H1 (cell line): ENCODE results near the gene KARS1. TPM values are rescaled to one million over a fixed set of nuclear protein-coding genes. Genes with fewer than 3 reads are reported as not detected.

Experiments used
- CTCF ChIA-PET: fragments of 300-600 bp; sonication (Branson Sonifier 250); formaldehyde crosslinking; loops from one replicate; lab custom pipeline; 2021; ENCODE audit not compliant: partially characterized antibody; lab: Charles Lee
- POLR2A ChIA-PET: fragments of 300-600 bp; sonication (Branson Sonifier 250); formaldehyde crosslinking; loops from one replicate; lab custom pipeline; 2021; ENCODE audit warnings: inconsistent platforms; ENCODE audit not compliant: partially characterized antibody; lab: Charles Lee
- DNase-seq, 2 experiments: peaks; one replicate each; pipeline versions ENCODE4 v3.0.0 to v3.0.0-alpha.2; 2010 to 2022; ENCODE audit warnings: low spot score in 2 of 2, low read depth in 1 of 2, mixed read lengths in 1 of 2
- FAIRE-seq: peaks from 2 replicates; lab custom pipeline; 2011; peaks lifted over from hg19 to GRCh38; lab: Jason Lieb, UNC
- H2AFZ ChIP-seq: 2 replicates; pipeline ENCODE4 v1.8.1; 2012; ENCODE audit warnings: low read length, inconsistent platforms
- H2AK5ac ChIP-seq: 2 replicates; pipeline ENCODE4 v1.6.1; 2013; ENCODE audit warnings: low read depth, low read length
- H2BK120ac ChIP-seq: replicated peaks from 2 replicates; pipeline ENCODE3; 2013; ENCODE audit warnings: low read depth, low read length, inconsistent platforms
- H2BK12ac ChIP-seq: 2 replicates; pipeline ENCODE4 v1.6.1; 2013; ENCODE audit warnings: low read depth, low read length
- H2BK15ac ChIP-seq: 2 replicates; pipeline ENCODE4 v1.6.1; 2013; ENCODE audit warnings: low read length
- H2BK20ac ChIP-seq: 2 replicates; pipeline ENCODE4 v1.6.1; 2013; ENCODE audit warnings: low read length
- H2BK5ac ChIP-seq: 2 replicates; pipeline ENCODE4 v1.6.1; 2013; ENCODE audit warnings: low read depth, low read length
- H3K14ac ChIP-seq: 2 replicates; pipeline ENCODE4 v1.6.1; 2013; ENCODE audit warnings: inconsistent platforms; ENCODE audit not compliant: insufficient read length
- H3K18ac ChIP-seq: 2 replicates; pipeline ENCODE4 v1.6.1; 2013; ENCODE audit warnings: low read length; ENCODE audit errors: extremely low read depth
- H3K23ac ChIP-seq: 2 replicates; pipeline ENCODE4 v1.6.1; 2013; ENCODE audit warnings: inconsistent platforms; ENCODE audit not compliant: insufficient read length
- H3K23me2 ChIP-seq: 2 replicates; pipeline ENCODE4 v1.6.1; 2013; ENCODE audit warnings: low read depth, low read length
- H3K27ac ChIP-seq: 2 replicates; pipeline ENCODE4 v1.6.1; 2011; ENCODE audit warnings: low read depth, low read length, inconsistent platforms
- H3K27me3 ChIP-seq, 4 experiments: replicated peaks in 1 of 4; 1 replicate in 1 of 4; 2 replicates in 3 of 4; pipeline versions ENCODE4 v1.6.1 to v1.8.1; 2011 to 2013; ENCODE audit warnings: low read length in 3 of 4, mild to moderate bottlenecking in 3 of 4, inconsistent platforms in 2 of 4, mixed read lengths in 2 of 4, moderate library complexity in 1 of 4; ENCODE audit not compliant: control insufficient read depth in 3 of 4, insufficient read depth in 3 of 4; ENCODE audit errors: extremely low read depth in 1 of 4
- H3K36me3 ChIP-seq, 4 experiments: 2 replicates each; pipeline versions ENCODE4 v1.6.1 to v1.8.1; 2011 to 2013; ENCODE audit warnings: mild to moderate bottlenecking in 4 of 4, low read length in 3 of 4, moderate library complexity in 2 of 4, control low read depth in 1 of 4, inconsistent platforms in 1 of 4; ENCODE audit not compliant: insufficient read depth in 4 of 4, control insufficient read depth in 2 of 4
- H3K4ac ChIP-seq: replicated peaks from 2 replicates; pipeline ENCODE3; 2013; ENCODE audit warnings: low read length, low read depth, mixed read lengths, inconsistent platforms; ENCODE audit not compliant: insufficient read length
- H3K4me1 ChIP-seq, 4 experiments: replicated peaks in 1 of 4; 1 replicate in 1 of 4; 2 replicates in 3 of 4; pipeline versions ENCODE4 v1.6.1 to v1.8.1; 2011 to 2013; ENCODE audit warnings: low read length in 3 of 4, inconsistent platforms in 2 of 4, mixed read lengths in 1 of 4; ENCODE audit not compliant: insufficient read depth in 4 of 4, control insufficient read depth in 3 of 4
- H3K4me2 ChIP-seq, 2 experiments: 2 replicates each; pipeline versions ENCODE4 v1.6.1 to v1.8.1; 2011 to 2013; ENCODE audit warnings: low read depth in 2 of 2, low read length in 2 of 2, control low read depth in 1 of 2, inconsistent platforms in 1 of 2, mild to moderate bottlenecking in 1 of 2; ENCODE audit not compliant: insufficient read depth in 1 of 2
- H3K4me3 ChIP-seq, 4 experiments: fragments of 200-600, 300-600 bp in 1 of 4; sonication (generic), shearing (Covaris generic), sonication (Bioruptor Twin) in 1 of 4; 2 replicates each; pipeline versions ENCODE4 v1.5.1 to v1.8.1; 2011 to 2016; ENCODE audit warnings: low read length in 4 of 4, low read depth in 3 of 4, control low read depth in 2 of 4, inconsistent platforms in 2 of 4, mild to moderate bottlenecking in 2 of 4, mixed read lengths in 1 of 4, moderate library complexity in 1 of 4; ENCODE audit not compliant: insufficient read depth in 2 of 4; ENCODE audit errors: extremely low read depth in 1 of 4
- H3K56ac ChIP-seq: replicated peaks from 2 replicates; pipeline ENCODE3; 2013; ENCODE audit warnings: low read depth, mild to moderate bottlenecking, mixed read lengths, low read length, inconsistent platforms; ENCODE audit not compliant: insufficient read length
- H3K79me1 ChIP-seq: 2 replicates; pipeline ENCODE4 v1.6.1; 2013; ENCODE audit warnings: low read depth, low read length, control low read depth
- H3K79me2 ChIP-seq, 2 experiments: 2 replicates each; pipeline versions ENCODE4 v1.6.1 to v1.8.1; 2012 to 2013; ENCODE audit warnings: low read length in 2 of 2, mild to moderate bottlenecking in 2 of 2, inconsistent platforms in 1 of 2; ENCODE audit not compliant: insufficient read depth in 2 of 2, control insufficient read depth in 1 of 2
- H3K9ac ChIP-seq, 4 experiments: replicated peaks in 1 of 4; 1 replicate in 1 of 4; 2 replicates in 3 of 4; pipeline versions ENCODE4 v1.6.1 to v1.8.1; 2011 to 2013; ENCODE audit warnings: low read depth in 3 of 4, low read length in 3 of 4, control low read depth in 2 of 4, mild to moderate bottlenecking in 2 of 4, moderate library complexity in 2 of 4, inconsistent platforms in 1 of 4; ENCODE audit errors: extremely low read depth in 1 of 4
- H3K9me3 ChIP-seq, 2 experiments: 2 replicates each; pipeline versions ENCODE4 v1.6.1 to v1.8.1; 2012 to 2013; ENCODE audit warnings: mild to moderate bottlenecking in 2 of 2, moderate library complexity in 2 of 2, control low read depth in 1 of 2, inconsistent platforms in 1 of 2, low read depth in 1 of 2, low read length in 1 of 2, mixed read lengths in 1 of 2; ENCODE audit not compliant: insufficient read depth in 2 of 2
- H4K20me1 ChIP-seq, 2 experiments: replicated peaks in 1 of 2; 2 replicates each; pipeline versions ENCODE3 to v1.8.1; 2011 to 2013; ENCODE audit warnings: inconsistent platforms in 2 of 2, low read length in 2 of 2, mild to moderate bottlenecking in 1 of 2; ENCODE audit not compliant: insufficient read depth in 2 of 2, control insufficient read depth in 1 of 2
- H4K5ac ChIP-seq: 2 replicates; pipeline ENCODE4 v1.6.1; 2013; ENCODE audit warnings: low read length, low read depth, mixed read lengths, inconsistent platforms; ENCODE audit not compliant: insufficient read length
- H4K8ac ChIP-seq: 2 replicates; pipeline ENCODE4 v1.8.0; 2013; ENCODE audit warnings: mild to moderate bottlenecking, moderate library complexity, low read length, inconsistent platforms; ENCODE audit not compliant: insufficient read depth; ENCODE audit errors: extremely low read depth
- H4K91ac ChIP-seq: replicated peaks from 2 replicates; pipeline ENCODE3; 2013; ENCODE audit warnings: low read length, mixed read lengths, inconsistent platforms; ENCODE audit not compliant: insufficient read length
- ASH2L ChIP-seq: fragments of 200-600, 300-600 bp; sonication (generic); IDR thresholded peaks from one replicate; pipeline ENCODE4 v1.7.1; 2017; ENCODE audit warnings: low read length
- CREB1 ChIP-seq: IDR thresholded peaks from 2 replicates; pipeline ENCODE4 v1.6.1; 2012; ENCODE audit warnings: inconsistent platforms
- JUND ChIP-seq: IDR thresholded peaks from 2 replicates; pipeline ENCODE4 v1.6.1; 2011; ENCODE audit warnings: mild to moderate bottlenecking, improper control_type of control experiment, low read length
- RAD21 ChIP-seq, 2 experiments: IDR thresholded peaks in 1 of 2; conservative IDR thresholded peaks in 1 of 2; 2 replicates each; pipeline ENCODE4 v1.6.1; 2011; ENCODE audit warnings: low read depth in 2 of 2, low read length in 2 of 2, improper control_type of control experiment in 1 of 2, inconsistent platforms in 1 of 2, mild to moderate bottlenecking in 1 of 2, moderate library complexity in 1 of 2
- RFX5 ChIP-seq: IDR thresholded peaks from 2 replicates; pipeline ENCODE4 v1.6.1; 2011; ENCODE audit warnings: low read depth, low read length, improper control_type of control experiment, borderline replicate concordance
- SP4 ChIP-seq: IDR thresholded peaks from 2 replicates; pipeline ENCODE4 v1.6.1; 2012; ENCODE audit warnings: low read length, inconsistent platforms
- TAF7 ChIP-seq: optimal IDR thresholded peaks from 2 replicates; pipeline ENCODE3; 2011; ENCODE audit warnings: low read depth, mild to moderate bottlenecking, inconsistent platforms, low read length, moderate library complexity, borderline replicate concordance
- WGBS, 2 experiments: shearing (Covaris generic) in 1 of 2; methylation state at CpG; one replicate each; pipeline versions ENCODE4 v1.1.6 to v1.1.7; 2013 to 2015; ENCODE audit warnings: low lambda C conversion rate in 2 of 2, mixed read lengths in 2 of 2, inconsistent platforms in 1 of 2, low coverage in 1 of 2, missing lambda C conversion rate in 1 of 2; ENCODE audit not compliant: insufficient replicate concordance in 2 of 2, insufficient coverage in 1 of 2, insufficient read length in 1 of 2; ENCODE audit errors: extremely low coverage in 1 of 2, missing lambda C conversion rate in 1 of 2; 5-methylcytosine and 5-hydroxymethylcytosine counted together
- polyA plus RNA-seq, 7 experiments: library from polyadenylated mRNA; depleted of rRNA in 3 of 7; stranded (reverse) in 5 of 7; unstranded in 2 of 7; fragments of >200 nt in 5 of 7; fragments of 200-250 nt in 2 of 7; gene quantifications; 1 replicate in 5 of 7; 2 replicates in 1 of 7; 4 replicates in 1 of 7; pipeline versions ENCODE4 v1.2.1 to v1.2.3, GENCODE V29; 2011 to 2013; ENCODE audit warnings: missing spikeins in 2 of 7, mixed read lengths in 2 of 7
- total RNA-seq: library from RNA; stranded (reverse); fragmentation: NEBNext Ultra II Directional; extraction: Animal tissue kit (Norgen Biotek cat#: 25700); gene quantifications from 2 replicates; pipeline ENCODE4 v1.2.1, GENCODE V29; 2021
- TF ChIP-seq, protein P1 (sequence below), 3 experiments: IDR thresholded peaks; 1 replicate in 2 of 3; 2 replicates in 1 of 3; pipeline versions ENCODE4 v1.5.1 to v1.6.1; 2011; ENCODE audit warnings: low read length in 3 of 3, mild to moderate bottlenecking in 3 of 3, inconsistent platforms in 2 of 3, low read depth in 1 of 3, moderate library complexity in 1 of 3; ENCODE audit not compliant: insufficient read depth in 1 of 3; ENCODE audit errors: control extremely low read depth in 1 of 3
- TF ChIP-seq, protein P2 (sequence below): IDR thresholded peaks from 2 replicates; pipeline ENCODE4 v1.6.1; 2012; ENCODE audit warnings: inconsistent platforms
- TF ChIP-seq, protein P3 (sequence below): IDR thresholded peaks from 2 replicates; pipeline ENCODE4 v1.6.1; 2011; ENCODE audit warnings: low read length, improper control_type of control experiment

Gene KARS1
- total and polyA plus RNA-seq, 2 of the 8 experiments (the other 6 are each of a cell fraction or from before 2014, with no cell fraction given), result 97.5 to 221 TPM

DNA sequence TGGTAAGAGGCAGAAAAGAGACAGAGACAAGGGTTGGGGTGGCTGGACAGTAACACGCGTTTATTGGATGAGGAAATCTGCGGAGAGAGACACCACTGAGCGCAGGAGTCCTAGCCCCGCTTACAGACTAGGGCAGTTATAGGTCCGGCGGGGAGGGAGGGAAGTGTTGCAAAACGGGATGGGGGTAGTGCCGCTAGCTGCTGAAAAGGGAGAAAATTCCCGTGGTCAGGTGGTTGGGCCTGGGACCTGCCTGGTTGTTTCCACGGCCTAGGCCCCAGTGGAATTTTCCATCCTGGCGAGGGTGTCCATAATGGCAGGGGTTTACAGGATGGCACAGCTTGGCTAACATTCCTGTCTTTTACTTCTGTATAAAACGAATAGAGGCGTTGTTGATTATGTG is 34.8 kb upstream of the KARS1 start:
- Histone ChIP-seq H3K9me3 (peaks cover 28 to 29% of the 10 kb centered on the region in 2 experiments), H3K9ac (no peak overlapping the region), H2AFZ (no peak overlapping the region), H3K18ac (no peak overlapping the region), H3K4ac (no peak overlapping the region), H3K79me2 (no peaks in the 10 kb centered on the region), H3K14ac (no peak overlapping the region), H3K4me3 (no peak overlapping the region), H2BK120ac (no peak overlapping the region), H3K79me1 (no peaks in the 10 kb centered on the region), H4K8ac (no peak overlapping the region), H2BK12ac (no peak overlapping the region), H3K23ac (no peak overlapping the region), H3K56ac (no peak overlapping the region), H3K27ac (no peak overlapping the region), H3K4me2 (no peak overlapping the region), H3K4me1 (no peaks in the 10 kb centered on the region), H2AK5ac (no peak overlapping the region), H3K27me3 (no peaks in the 10 kb centered on the region), H2BK15ac (no peak overlapping the region), H4K91ac (no peak overlapping the region), H3K23me2 (peaks cover 2% of the 10 kb centered on the region; the same call in 1 of the 2 replicates), H2BK5ac (no peak overlapping the region), H2BK20ac (no peak overlapping the region), H4K20me1 (no peaks in the 10 kb centered on the region), H3K36me3 (no peaks in the 10 kb centered on the region), H4K5ac (no peak overlapping the region)
- ChIA-PET CTCF (interaction anchor here (1.1 kb wide), 1 partner anchor 14 kb away, joined by 4 read pairs; no protein-coding TSS in a partner anchor), POLR2A (no interaction called here)
- FAIRE-seq, result no peak
- DNase-seq, result no peak
- WGBS, 2 experiments, result 90% methylated on average over 14 of the region's 14 CpGs; no CpG with 5 or more reads in 1 of the 2 experiments
- TF ChIP-seq JUND, result no peak
- TF ChIP-seq, protein P1, sequence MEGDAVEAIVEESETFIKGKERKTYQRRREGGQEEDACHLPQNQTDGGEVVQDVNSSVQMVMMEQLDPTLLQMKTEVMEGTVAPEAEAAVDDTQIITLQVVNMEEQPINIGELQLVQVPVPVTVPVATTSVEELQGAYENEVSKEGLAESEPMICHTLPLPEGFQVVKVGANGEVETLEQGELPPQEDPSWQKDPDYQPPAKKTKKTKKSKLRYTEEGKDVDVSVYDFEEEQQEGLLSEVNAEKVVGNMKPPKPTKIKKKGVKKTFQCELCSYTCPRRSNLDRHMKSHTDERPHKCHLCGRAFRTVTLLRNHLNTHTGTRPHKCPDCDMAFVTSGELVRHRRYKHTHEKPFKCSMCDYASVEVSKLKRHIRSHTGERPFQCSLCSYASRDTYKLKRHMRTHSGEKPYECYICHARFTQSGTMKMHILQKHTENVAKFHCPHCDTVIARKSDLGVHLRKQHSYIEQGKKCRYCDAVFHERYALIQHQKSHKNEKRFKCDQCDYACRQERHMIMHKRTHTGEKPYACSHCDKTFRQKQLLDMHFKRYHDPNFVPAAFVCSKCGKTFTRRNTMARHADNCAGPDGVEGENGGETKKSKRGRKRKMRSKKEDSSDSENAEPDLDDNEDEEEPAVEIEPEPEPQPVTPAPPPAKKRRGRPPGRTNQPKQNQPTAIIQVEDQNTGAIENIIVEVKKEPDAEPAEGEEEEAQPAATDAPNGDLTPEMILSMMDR (IDR thresholded peaks at IDR 0.05; ENCODE audit: control extremely low read depth in 1 of 3, insufficient read depth in 1 of 3, low read depth in 1 of 3, low read length in 3 of 3), result no peak
- TF ChIP-seq SP4, result no peak
- no peak for TF ChIP-seq RAD21 (IDR thresholded peaks at IDR 0.05 in 1 of 2, conservative IDR thresholded peaks at IDR 0.05 in 1 of 2; ENCODE audit: low read depth in 2 of 2, low read length in 2 of 2)
- TF ChIP-seq RFX5, result no peak
- TF ChIP-seq, protein P2, sequence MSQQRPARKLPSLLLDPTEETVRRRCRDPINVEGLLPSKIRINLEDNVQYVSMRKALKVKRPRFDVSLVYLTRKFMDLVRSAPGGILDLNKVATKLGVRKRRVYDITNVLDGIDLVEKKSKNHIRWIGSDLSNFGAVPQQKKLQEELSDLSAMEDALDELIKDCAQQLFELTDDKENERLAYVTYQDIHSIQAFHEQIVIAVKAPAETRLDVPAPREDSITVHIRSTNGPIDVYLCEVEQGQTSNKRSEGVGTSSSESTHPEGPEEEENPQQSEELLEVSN, result no peak
- TF ChIP-seq CREB1, result no peak
- TF ChIP-seq, protein P3, sequence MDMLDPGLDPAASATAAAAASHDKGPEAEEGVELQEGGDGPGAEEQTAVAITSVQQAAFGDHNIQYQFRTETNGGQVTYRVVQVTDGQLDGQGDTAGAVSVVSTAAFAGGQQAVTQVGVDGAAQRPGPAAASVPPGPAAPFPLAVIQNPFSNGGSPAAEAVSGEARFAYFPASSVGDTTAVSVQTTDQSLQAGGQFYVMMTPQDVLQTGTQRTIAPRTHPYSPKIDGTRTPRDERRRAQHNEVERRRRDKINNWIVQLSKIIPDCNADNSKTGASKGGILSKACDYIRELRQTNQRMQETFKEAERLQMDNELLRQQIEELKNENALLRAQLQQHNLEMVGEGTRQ, result no peak
- no peak for TF ChIP-seq TAF7
- TF ChIP-seq ASH2L, result no peak
